NCI-H82 treated with DMSO at 0.1 percent for 48 hours (cell line): ENCODE data around the gene GMPS.
"Not testable (repeated sequence)": the region's sequence is repeated elsewhere in the genome, so short reads cannot be mapped to it uniquely, and the experiment has no call there.

Experiments used
- DNase-seq: peaks from one replicate; lab custom pipeline; 2025; ENCODE audit not compliant: unreplicated experiment; lab: John Stamatoyannopoulos, UW

GMPS gene

DNA sequence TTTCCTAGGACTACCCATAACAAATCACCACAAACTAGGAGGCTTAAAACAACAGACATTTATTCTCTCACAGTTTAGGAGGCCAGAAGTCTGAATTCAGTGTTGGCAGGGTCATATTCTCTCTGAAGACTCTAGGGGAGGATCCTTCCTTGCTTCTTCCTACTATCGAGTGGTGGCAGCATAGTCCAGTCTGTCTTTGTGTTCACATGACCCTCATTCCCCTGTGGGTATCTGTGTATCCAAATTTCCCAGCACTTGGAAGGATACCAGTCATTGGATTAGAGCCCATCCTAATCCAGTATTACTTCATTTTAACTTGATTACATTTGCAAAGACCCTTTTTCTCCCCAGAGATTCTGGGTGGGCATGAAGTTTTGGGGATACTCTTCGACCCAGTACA, 63.8 kb downstream of the GMPS start:
- peak; percentile 2 for DNase-seq

DNA sequence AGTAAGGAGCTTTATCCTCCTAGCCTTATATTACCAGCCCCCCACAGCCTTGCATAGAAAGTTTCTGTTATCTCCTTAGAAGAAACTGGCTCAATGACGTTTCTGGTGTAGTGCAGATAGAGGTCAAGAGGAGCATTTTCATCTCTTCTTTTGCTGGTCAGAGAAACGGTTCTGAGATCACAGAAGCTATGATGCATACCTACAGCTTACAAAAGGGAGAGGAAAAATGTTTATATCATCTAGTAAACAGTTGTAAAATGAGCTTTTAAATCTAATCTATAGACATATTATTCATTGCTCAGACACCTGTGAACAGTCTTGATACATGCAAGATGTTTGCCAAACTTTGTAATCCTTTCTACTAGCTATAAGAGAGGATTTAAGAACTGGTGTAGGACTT, 68.0 kb downstream of the GMPS start:
- DNase-seq: no peak

- DNase-seq: no peak
Measured at GRCh38 chr3:155941354-155941753, 70.9 kb downstream of the GMPS start.

DNA sequence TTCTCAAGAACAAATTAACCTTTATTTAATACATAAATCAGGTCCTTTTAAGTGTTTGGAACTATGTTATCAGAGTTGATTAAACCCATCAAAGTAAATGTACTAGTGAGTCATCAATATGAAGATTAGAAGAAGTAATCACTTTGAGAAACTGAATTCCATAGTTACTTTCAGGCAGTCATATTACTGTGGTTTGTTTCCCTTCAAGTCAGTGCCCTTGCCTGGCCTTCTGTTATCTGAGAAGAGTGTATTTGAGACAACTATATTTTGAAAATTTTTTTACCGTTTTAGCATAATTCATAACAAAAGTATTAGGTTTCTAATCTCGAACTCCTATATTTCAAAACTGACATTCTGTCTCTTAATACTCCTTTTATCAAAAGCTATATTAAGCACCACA, 73.6 kb downstream of the GMPS start:
- DNase-seq: no peak

GRCh38 chr3:155946178-155946577, 75.7 kb downstream of the GMPS start:
- no peak for DNase-seq

- DNase-seq: no peak
Measured at GRCh38 chr3:155948476-155948875, 78.0 kb downstream of the GMPS start.

DNA sequence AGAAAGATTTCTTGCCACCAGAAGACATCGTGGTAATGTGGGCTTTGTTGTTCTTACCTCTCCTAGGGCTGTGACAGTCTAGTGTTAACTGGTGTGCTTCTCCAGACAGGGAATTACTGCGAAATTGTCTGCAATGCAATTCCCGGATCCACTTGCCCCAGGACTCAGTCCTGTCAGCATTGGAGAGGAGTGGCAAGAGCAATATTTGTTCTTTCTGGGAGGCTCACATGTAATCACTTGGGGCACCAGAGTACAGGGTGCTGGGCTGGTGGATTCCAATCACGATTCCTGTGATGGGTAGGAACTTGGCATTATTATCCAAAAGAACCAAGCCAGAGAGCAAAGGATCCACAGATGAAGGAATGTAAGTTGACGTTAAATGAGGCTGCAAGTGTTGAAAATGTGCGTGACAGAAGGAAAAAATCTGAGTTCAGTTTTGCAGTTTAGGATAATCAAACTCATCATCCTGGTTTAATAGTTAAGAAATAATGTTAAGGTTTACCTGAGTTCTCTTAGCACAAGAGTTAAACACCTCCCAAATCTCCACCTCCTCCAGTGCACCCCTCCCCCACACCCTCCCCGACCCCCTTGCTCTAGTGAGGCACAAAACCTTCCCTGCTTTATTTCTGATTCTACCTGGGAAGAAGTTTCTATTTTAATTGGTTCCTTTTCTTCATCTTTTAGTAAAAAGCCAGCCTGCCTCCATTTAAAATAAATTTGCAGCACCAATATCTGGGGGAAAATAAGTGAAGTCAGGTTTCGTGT, 79.2 kb downstream of the GMPS start:
- no peak for DNase-seq

GRCh38 chr3:155956508-155957411, 86.3 kb downstream of the GMPS start:
- DNase-seq: no peak

- no peak for DNase-seq
Measured at GRCh38 chr3:155957412-155957880, 87.0 kb downstream of the GMPS start.

- DNase-seq: no peak
Measured at GRCh38 chr3:155958676-155959075, 88.2 kb downstream of the GMPS start.

DNA sequence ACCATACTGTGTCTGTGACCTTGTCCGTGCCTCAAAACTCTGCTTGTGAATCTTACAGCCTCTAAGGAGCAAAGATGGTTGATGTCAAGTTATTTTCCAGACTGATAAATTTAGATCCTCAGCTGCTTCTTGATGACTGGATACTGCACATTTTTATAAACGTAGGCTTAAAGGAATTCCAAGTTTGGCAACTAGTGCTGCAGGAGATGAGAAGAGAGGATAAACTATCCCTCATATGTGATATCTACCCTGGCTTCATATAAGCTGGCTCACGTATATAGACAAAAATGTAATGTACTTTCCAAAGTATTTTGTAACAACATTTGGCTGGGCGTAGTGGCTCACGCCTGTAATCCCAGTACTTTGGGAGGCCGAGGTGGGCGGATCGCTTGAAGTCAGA, 89.6 kb downstream of the GMPS start:
- no peak for DNase-seq

GRCh38 chr3:155961044-155961443, 90.6 kb downstream of the GMPS start:
- DNase-seq: not testable (repeated sequence)

DNA sequence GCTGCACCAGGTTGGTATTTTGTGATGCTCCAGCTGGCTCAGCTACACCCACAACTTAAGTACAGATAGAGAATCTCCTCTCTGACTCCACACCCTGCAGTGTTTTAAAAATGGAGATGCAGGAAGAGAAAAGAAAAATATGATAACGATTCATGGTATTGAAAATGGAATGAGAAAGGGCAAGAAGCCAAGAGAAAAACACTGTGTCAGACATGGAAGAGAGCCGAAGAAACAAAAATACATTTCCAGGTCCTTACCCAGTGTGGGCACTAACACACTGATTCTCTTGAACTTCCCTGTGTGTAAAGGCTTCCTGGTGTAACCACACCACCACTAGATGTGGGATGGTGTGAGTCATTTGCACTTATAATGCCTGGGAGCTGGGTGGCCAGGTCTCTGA, 93.1 kb downstream of the GMPS start:
- no peak for DNase-seq

DNA sequence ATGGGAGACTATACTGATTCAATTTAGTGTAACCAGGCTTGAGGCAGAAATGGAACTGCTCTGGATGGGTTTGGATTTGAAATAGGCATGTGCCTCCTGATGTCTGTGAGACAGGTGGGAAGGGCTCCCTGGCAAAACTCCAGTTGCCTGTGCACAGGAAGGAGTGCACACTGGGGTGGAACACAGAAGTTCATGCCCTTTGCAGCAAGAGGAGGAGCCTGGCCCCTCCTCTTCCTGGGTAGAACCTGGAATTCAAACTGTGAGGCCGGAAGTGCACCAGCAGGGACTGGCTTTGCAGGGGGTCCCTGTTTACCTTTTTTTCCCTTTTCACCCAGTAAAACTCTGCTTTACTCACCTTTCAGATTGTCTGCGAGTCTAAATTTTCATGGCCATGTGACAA, 99.9 kb downstream of the GMPS start:
- no peak for DNase-seq

GRCh38 chr3:155972885-155973584, 102.6 kb downstream of the GMPS start:
- no peak for DNase-seq

GRCh38 chr3:155978324-155978723, 107.9 kb downstream of the GMPS start:
- DNase-seq: peak; percentile 0

GRCh38 chr3:155979746-155980145, 109.3 kb downstream of the GMPS start:
- DNase-seq: no peak

DNA sequence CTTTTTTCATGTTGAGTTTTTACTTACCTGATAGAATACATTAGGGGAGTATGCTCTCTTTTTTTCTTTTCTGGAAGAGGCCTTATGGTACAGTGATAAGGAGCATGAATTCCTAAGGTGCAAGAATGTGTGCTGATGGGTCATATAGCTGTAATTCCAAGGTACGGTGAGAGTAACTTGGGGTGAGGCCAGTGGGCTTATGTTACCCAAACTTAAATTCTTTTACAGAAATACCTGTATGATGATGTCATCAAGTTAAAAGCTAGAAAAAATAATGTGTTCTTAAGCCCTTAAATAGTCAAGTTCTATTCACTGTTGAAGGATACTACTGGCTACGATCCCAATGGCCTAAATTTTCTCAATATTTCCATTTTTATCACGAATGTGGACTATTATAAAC, 111.2 kb downstream of the GMPS start:
- DNase-seq: no peak

GRCh38 chr3:155983834-155984474, 113.5 kb downstream of the GMPS start:
- no peak for DNase-seq

DNA sequence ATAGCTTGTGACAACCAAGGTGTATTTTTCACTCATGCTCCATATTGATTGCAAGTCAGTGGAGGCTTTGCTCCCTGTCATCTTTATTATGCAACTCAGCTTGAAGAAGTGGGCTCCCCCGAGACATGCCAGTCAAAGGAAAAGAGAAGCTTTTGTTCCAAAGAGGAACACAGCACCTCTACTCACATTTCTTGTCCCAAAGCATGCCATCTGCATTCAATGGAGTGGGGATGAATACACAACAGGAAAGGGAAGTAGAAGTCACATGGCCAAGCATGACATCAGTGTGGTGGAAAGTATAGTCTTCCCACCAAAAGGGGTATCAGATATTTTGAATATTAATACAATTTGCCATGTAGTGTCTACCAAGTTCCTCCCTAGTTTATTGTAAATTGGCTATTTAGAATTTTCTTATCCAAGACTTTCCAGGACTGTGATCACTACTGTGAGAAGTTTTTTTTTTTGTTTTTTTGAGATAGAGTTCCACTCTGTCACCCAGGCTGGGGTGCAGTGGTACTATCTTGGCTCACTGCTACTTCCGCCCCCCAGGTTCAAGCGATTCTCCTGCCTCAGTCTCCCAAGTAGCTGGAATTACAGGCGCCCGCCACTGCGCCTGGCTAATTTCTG, 114.5 kb downstream of the GMPS start:
- DNase-seq: no peak

DNA sequence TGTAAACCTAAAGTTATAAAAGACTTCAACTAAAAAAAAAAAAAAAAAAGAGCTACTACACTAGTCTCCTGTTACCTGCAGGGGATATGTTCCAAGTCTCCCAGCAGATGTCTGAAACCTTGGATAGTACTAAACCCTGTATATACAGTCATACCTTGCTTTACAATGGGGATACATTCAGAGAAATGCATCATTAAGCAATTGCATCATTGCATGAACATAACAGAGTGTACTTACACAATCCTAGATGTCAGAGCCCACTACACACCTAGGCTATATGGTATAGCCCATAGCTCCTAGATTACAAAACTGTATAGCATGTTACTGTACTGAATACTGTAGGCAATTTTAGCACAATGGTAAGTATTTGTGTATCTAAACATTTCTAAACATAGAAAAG, 119.1 kb downstream of the GMPS start:
- DNase-seq: no peak
